K562 (cell line): ENCODE measurements around the gene NR2F2. TPM values are rescaled to one million over a fixed set of nuclear protein-coding genes. Genes with fewer than 3 reads are reported as not detected.

Experiments
- ATAC-seq: fragments of 200-7000 bp; cut with Tn5 transposase; 3 replicates; pipeline ENCODE4 v1.9.1; 2020; ENCODE audit warnings: moderate library complexity
- BruUV-seq: library from RNA; stranded (reverse); fragments of 400-500 nt; replicated peaks from 2 replicates; lab custom pipeline; 2021; lab: Mats Ljungman, UMichigan
- CTCF ChIA-PET: fragments of 300-600 bp; formaldehyde crosslinking; extraction: SDS; loops from one replicate; lab custom pipeline; 2021; ENCODE audit warnings: low intra/inter-chr PET ratio; lab: Yijun Ruan, JAX
- POLR2A ChIA-PET: fragments of 300-600, 350-650 bp; sonication (Branson Sonifier 250); formaldehyde crosslinking; extraction: SDS; loops from one replicate; lab custom pipeline; 2021; ENCODE audit warnings: antibody characterized with exemption, inconsistent platforms; lab: Yijun Ruan, JAX
- DNase-seq, 4 experiments: peaks; one replicate each; pipeline versions ENCODE4 v3.0.0 to v3.0.0-alpha.2; 2011 to 2018; ENCODE audit warnings: low spot score in 3 of 4, mixed read lengths in 3 of 4; ENCODE audit errors: extremely low read depth in 1 of 4
- FAIRE-seq: peaks from 2 replicates; lab custom pipeline; 2011; peaks lifted over from hg19 to GRCh38; lab: Jason Lieb, UNC
- H2AFZ ChIP-seq: 2 replicates; pipeline ENCODE4 v1.6.0; 2011; ENCODE audit warnings: low read depth, low read length, control low read depth, inconsistent platforms
- H3K27ac ChIP-seq: fragments of 200-600 bp; 3 replicates; pipeline ENCODE4 v1.8.0; 2011; ENCODE audit warnings: low read depth, mild to moderate bottlenecking, control low read depth, inconsistent platforms, low read length, moderate library complexity, mixed read lengths; ENCODE audit errors: extremely low read depth
- H3K27me3 ChIP-seq, 2 experiments: fragments of 300-600 bp in 1 of 2; 2 replicates in 1 of 2; 3 replicates in 1 of 2; pipeline versions ENCODE4 v1.6.0 to v1.8.0; 2011; ENCODE audit warnings: inconsistent platforms in 2 of 2, low read length in 2 of 2, mild to moderate bottlenecking in 1 of 2, mixed read lengths in 1 of 2, moderate library complexity in 1 of 2; ENCODE audit not compliant: control insufficient read depth in 2 of 2, insufficient read depth in 2 of 2
- H3K36me3 ChIP-seq: fragments of 300-600 bp; 3 replicates; pipeline ENCODE4 v1.8.0; 2011; ENCODE audit warnings: mild to moderate bottlenecking, low read length, inconsistent platforms; ENCODE audit not compliant: control insufficient read depth, insufficient read depth
- H3K4me1 ChIP-seq, 2 experiments: fragments of 200-600 bp in 1 of 2; replicated peaks in 1 of 2; 2 replicates in 1 of 2; 3 replicates in 1 of 2; pipeline versions ENCODE4 v1.5.1 to v1.8.0; 2011; ENCODE audit warnings: inconsistent platforms in 2 of 2, low read length in 2 of 2, mild to moderate bottlenecking in 1 of 2, mixed read lengths in 1 of 2, moderate library complexity in 1 of 2; ENCODE audit not compliant: control insufficient read depth in 2 of 2, insufficient read depth in 2 of 2
- H3K4me2 ChIP-seq: 2 replicates; pipeline ENCODE4 v1.6.1; 2011; ENCODE audit warnings: low read length, control low read depth, inconsistent platforms, mixed read lengths; ENCODE audit not compliant: insufficient read depth
- H3K4me3 ChIP-seq: fragments of 200-600 bp; sonication (generic), shearing (Covaris generic); 2 replicates; pipeline ENCODE4 v1.5.1; 2016; ENCODE audit warnings: control low read depth, inconsistent platforms
- H3K79me2 ChIP-seq: fragments of 200-600 bp; 3 replicates; pipeline ENCODE4 v1.8.0; 2011; ENCODE audit warnings: low read length, inconsistent platforms; ENCODE audit not compliant: control insufficient read depth, insufficient read depth
- H3K9ac ChIP-seq, 2 experiments: 2 replicates each; pipeline versions ENCODE4 v1.6.0 to v1.6.1; 2011; ENCODE audit warnings: low read depth in 2 of 2, low read length in 2 of 2, control low read depth in 1 of 2, inconsistent platforms in 1 of 2, mild to moderate bottlenecking in 1 of 2, mixed read lengths in 1 of 2; ENCODE audit not compliant: insufficient read depth in 1 of 2
- H3K9me1 ChIP-seq: one replicate; pipeline ENCODE4 v1.6.0; 2011; ENCODE audit warnings: inconsistent platforms, mild to moderate bottlenecking, low read length, moderate library complexity; ENCODE audit not compliant: control insufficient read depth, insufficient read depth
- H3K9me3 ChIP-seq: replicated peaks from 2 replicates; pipeline ENCODE4 v1.5.1; 2011; ENCODE audit warnings: low read depth, low read length, inconsistent platforms; ENCODE audit not compliant: control insufficient read depth, insufficient read depth
- H4K20me1 ChIP-seq: replicated peaks from 2 replicates; pipeline ENCODE4 v1.6.1; 2011; ENCODE audit warnings: low read length, inconsistent platforms, mixed read lengths; ENCODE audit not compliant: control insufficient read depth, insufficient read depth
- ADNP ChIP-seq: fragments of 200-800 bp; sonication (Bioruptor generic); IDR thresholded peaks from 2 replicates; pipeline ENCODE4 v1.6.1; 2016; ENCODE audit warnings: missing genetic modification characterization, missing compliant biosample characterization
- ARID1B ChIP-seq: fragments of 450-650 bp; IDR thresholded peaks from 2 replicates; pipeline ENCODE4 v1.6.1; 2016; ENCODE audit warnings: antibody characterized with exemption, mild to moderate bottlenecking, inconsistent platforms
- BACH1 ChIP-seq: fragments of 200-800 bp; sonication (Bioruptor generic); IDR thresholded peaks from 2 replicates; pipeline ENCODE4 v1.6.1; 2016; ENCODE audit warnings: missing genetic modification characterization, missing compliant biosample characterization
- CEBPG ChIP-seq, 3 experiments: fragments of 200-800 bp in 1 of 3; sonication (Bioruptor generic) in 1 of 3; sonication (generic) in 1 of 3; formaldehyde crosslinking in 1 of 3; IDR thresholded peaks in 2 of 3; conservative IDR thresholded peaks in 1 of 3; 2 replicates each; pipeline versions ENCODE4 v1.6.1 to v1.8.0; 2016 to 2022; ENCODE audit warnings: missing compliant biosample characterization in 2 of 3, missing genetic modification characterization in 2 of 3, mild to moderate bottlenecking in 1 of 3, missing genetic modification reagents in 1 of 3
- EP400 ChIP-seq: fragments of 450-650 bp; IDR thresholded peaks from 2 replicates; pipeline ENCODE4 v1.6.1; 2017; ENCODE audit warnings: antibody characterized with exemption, mild to moderate bottlenecking, moderate library complexity
- HDAC1 ChIP-seq, 2 experiments: fragments of 450-650 bp; IDR thresholded peaks; 2 replicates each; pipeline ENCODE4 v1.6.1; 2016 to 2017; ENCODE audit warnings: inconsistent platforms in 1 of 2, mild to moderate bottlenecking in 1 of 2, moderate library complexity in 1 of 2
- HES1 ChIP-seq: fragments of 450-650 bp; IDR thresholded peaks from 2 replicates; pipeline ENCODE4 v1.6.1; 2016; ENCODE audit warnings: low read depth, mild to moderate bottlenecking, moderate library complexity
- MTA1 ChIP-seq: fragments of 450-650 bp; IDR thresholded peaks from 2 replicates; pipeline ENCODE4 v1.6.1; 2017; ENCODE audit warnings: borderline replicate concordance
- NFATC3 ChIP-seq: fragments of 450-650 bp; IDR thresholded peaks from 2 replicates; pipeline ENCODE4 v1.6.1; 2017; ENCODE audit warnings: mild to moderate bottlenecking
- PHB ChIP-seq: fragments of 250-450 bp; sonication (Bioruptor Pico); IDR thresholded peaks from 2 replicates; pipeline ENCODE4 v1.5.0; 2021
- SMARCE1 ChIP-seq: fragments of 450-650 bp; IDR thresholded peaks from 2 replicates; pipeline ENCODE4 v1.7.1; 2016; ENCODE audit warnings: mild to moderate bottlenecking
- SOX6 ChIP-seq: fragments of 450-650 bp; IDR thresholded peaks from 2 replicates; pipeline ENCODE4 v1.6.1; 2014; ENCODE audit warnings: mild to moderate bottlenecking
- TCF7L2 ChIP-seq: fragments of 150-350 bp; IDR thresholded peaks from 2 replicates; pipeline ENCODE4 v1.6.1; 2016; ENCODE audit warnings: low read depth, mild to moderate bottlenecking, low read length, moderate library complexity
- ZNF511 ChIP-seq: sonication (generic); formaldehyde crosslinking; IDR thresholded peaks from 2 replicates; pipeline ENCODE4 v1.8.0; 2022; ENCODE audit warnings: mild to moderate bottlenecking, missing genetic modification reagents
- ZNF583 ChIP-seq: fragments of 250-450 bp; sonication (Bioruptor Pico); IDR thresholded peaks from 2 replicates; pipeline ENCODE4 v1.4.0; 2020
- ZNF644 ChIP-seq: fragments of 200-800 bp; sonication (Bioruptor generic); IDR thresholded peaks from 2 replicates; pipeline ENCODE4 v1.6.1; 2016; ENCODE audit warnings: low read depth, missing genetic modification characterization, missing compliant biosample characterization
- WGBS: fragments of 100-300 bp; shearing (Covaris generic); methylation state at CpG from one replicate; pipeline ENCODE4 v1.1.6; 2016; ENCODE audit warnings: low coverage, mixed read lengths; ENCODE audit not compliant: insufficient coverage; ENCODE audit errors: missing lambda C conversion rate; 5-methylcytosine and 5-hydroxymethylcytosine counted together
- in situ Hi-C: fragments of 300-500 bp; cut with MboI; formaldehyde crosslinking; loops from 4 replicates; pipeline ENCODE4 v1.15.0; 2018; ENCODE audit warnings: inconsistent platforms, mixed read lengths
- intact Hi-C: fragments of 100-400 bp; cut with micrococcal nuclease; formaldehyde crosslinking; loops from 2 replicates; pipeline ENCODE4 v1.14.2; 2022
- polyA plus RNA-seq, 8 experiments: library from polyadenylated mRNA; depleted of rRNA in 4 of 8; stranded (reverse) in 5 of 8; unstranded in 3 of 8; fragments of >200 nt; fragmentation: Nextera tagmentation in 2 of 8; fragmentation: Illumina TruSeq in 1 of 8; extraction: Ambion mirVana in 2 of 8; extraction: Trizol in 1 of 8; gene quantifications; 2 replicates each; pipeline versions ENCODE4 v1.2.1 to v1.2.3, GENCODE V29; 2011 to 2014; ENCODE audit warnings: inconsistent platforms in 1 of 8, missing spikeins in 1 of 8
- total RNA-seq, 7 experiments: library from RNA; depleted of rRNA in 6 of 7; stranded (reverse); fragments of >200 nt in 6 of 7; fragmentation: Illumina TruSeq in 2 of 7; extraction: Trizol in 2 of 7; gene quantifications; 2 replicates each; pipeline versions ENCODE4 v1.2.1 to v1.2.3, GENCODE V29; 2011 to 2021; ENCODE audit warnings: low replicate concordance in 1 of 7
- TF ChIP-seq, protein P1 (sequence below): fragments of 250-450 bp; sonication (Bioruptor Pico); IDR thresholded peaks from 2 replicates; pipeline ENCODE4 v1.4.0; 2020; ENCODE audit warnings: mild to moderate bottlenecking, moderate library complexity

NR2F2 gene
- total and polyA plus RNA-seq, 9 of the 15 experiments (the other 6 are each of a cell fraction or from before 2014, with no cell fraction given), result 6.0 to 51.8 (median 11.1) TPM

- TF ChIP-seq ZNF511, result no peak
- no peak for TF ChIP-seq ZNF644 (tag)
- TF ChIP-seq BACH1 (tag), result no peak
- TF ChIP-seq MTA1, result peak; percentile 17; the same call in 1 of the 2 replicates
- TF ChIP-seq EP400, result peak; percentile 9; the same call in 1 of the 2 replicates
- 0 out of 4 replicates have a peak, but pooled peaks of 1 of the 2 experiments have one; percentile 35 for TF ChIP-seq HDAC1 (IDR thresholded peaks at IDR 0.05)
- TF ChIP-seq SMARCE1, result no peak
These were observed 24.4 kb downstream of the NR2F2 start (continued) for GRCh38 chr15:96354731-96355567.

DNA sequence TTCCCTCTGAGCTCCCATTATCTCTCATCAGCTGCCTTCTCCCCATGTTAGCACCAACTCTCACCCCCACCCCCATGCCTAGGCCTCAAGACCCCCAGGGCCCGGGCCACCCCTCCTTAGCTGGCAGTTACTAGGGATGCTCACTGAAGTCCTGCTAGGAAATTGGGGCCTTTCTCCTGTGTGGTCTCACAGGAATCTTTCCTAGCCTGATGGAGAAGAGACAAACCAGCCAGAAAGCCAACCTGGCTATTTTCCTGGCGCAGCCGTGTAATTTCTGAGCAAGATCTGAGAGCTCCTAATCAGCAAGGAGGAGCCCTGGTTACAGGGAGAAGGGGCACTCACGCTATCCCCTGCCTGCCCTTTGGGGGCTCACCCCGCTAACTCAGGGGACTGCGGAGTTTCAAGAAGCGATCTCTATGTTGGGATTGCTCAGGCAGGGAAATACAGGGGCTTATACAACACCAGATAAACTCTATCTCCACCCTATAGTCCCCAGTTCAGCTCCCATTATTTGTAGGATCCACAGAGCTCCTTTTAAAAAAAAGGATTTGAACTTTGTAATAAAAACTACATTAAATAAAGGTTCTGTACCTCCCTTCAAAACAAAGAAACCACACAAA lies 25.2 kb downstream of the NR2F2 start:
- ATAC-seq (no peak), DNase-seq (no peak), FAIRE-seq (no peak)
- H3K4me3 ChIP-seq, result no peak overlapping the region
- H3K4me1 ChIP-seq, result peaks cover 15 to 43% of the 10 kb centered on the region in 2 experiments
- no peaks in the 10 kb centered on the region for H4K20me1 ChIP-seq
- ChIA-PET CTCF (no interaction called here), POLR2A (interaction anchor here (0.8 kb wide), 1 partner anchor 273 kb away, joined by 3 read pairs; no protein-coding TSS in a partner anchor)
- H3K36me3 ChIP-seq, result peaks cover 3% of the 10 kb centered on the region; the same call in 1 of the 3 replicates
- peaks cover 3% of the 10 kb centered on the region; the same call in 1 of the 3 replicates for H3K79me2 ChIP-seq
- H3K27ac ChIP-seq, result 0 out of 3 replicates have a peak overlapping the region, but pooled peaks have one; percentile 73
- WGBS, result 76% methylated on average over 7 of the region's 7 CpGs
- H3K9me1 ChIP-seq, result no peaks in the 10 kb centered on the region
- H2AFZ ChIP-seq, result peak overlapping the region; percentile 91
- TF ChIP-seq TCF7L2 (no peak), CEBPG (CRISPR knock-in tag; IDR thresholded peaks at IDR 0.05) (no peak), CEBPG (tag; conservative IDR thresholded peaks at IDR 0.05 in 1 of 2, IDR thresholded peaks at IDR 0.05 in 1 of 2) (no peak), NFATC3 (no peak), ARID1B (no peak), ZNF583 (CRISPR knock-in tag) (no peak), HES1 (no peak), SOX6 (no peak), PHB (CRISPR knock-in tag) (no peak), ADNP (tag) (no peak)
- TF ChIP-seq, protein P1, sequence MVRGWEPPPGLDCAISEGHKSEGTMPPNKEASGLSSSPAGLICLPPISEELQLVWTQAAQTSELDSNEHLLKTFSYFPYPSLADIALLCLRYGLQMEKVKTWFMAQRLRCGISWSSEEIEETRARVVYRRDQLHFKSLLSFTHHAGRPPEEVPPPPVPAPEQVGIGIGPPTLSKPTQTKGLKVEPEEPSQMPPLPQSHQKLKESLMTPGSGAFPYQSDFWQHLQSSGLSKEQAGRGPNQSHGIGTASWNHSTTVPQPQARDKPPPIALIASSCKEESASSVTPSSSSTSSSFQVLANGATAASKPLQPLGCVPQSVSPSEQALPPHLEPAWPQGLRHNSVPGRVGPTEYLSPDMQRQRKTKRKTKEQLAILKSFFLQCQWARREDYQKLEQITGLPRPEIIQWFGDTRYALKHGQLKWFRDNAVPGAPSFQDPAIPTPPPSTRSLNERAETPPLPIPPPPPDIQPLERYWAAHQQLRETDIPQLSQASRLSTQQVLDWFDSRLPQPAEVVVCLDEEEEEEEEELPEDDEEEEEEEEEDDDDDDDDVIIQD (CRISPR knock-in tag), result no peak
- H3K4me2 ChIP-seq, result 0 out of 2 replicates have a peak overlapping the region, but pooled peaks have one; percentile 7
- H3K9me3 ChIP-seq, result peaks cover 2% of the 10 kb centered on the region; the same call in 1 of the 2 replicates
- in situ Hi-C loops (loop anchor here (10.0 kb wide), 1 partner anchor 229 kb away; no protein-coding TSS in a partner anchor), intact Hi-C loops (loop anchor here (2.0 to 5.0 kb wide), 3 partner anchors 29 to 537 kb away; no protein-coding TSS in a partner anchor)
- peak overlapping the region in 1 of 2 experiments; percentile 74; a peak in 1 of 4 replicates for H3K9ac ChIP-seq
- no peaks in the 10 kb centered on the region for H3K27me3 ChIP-seq
- no TSS peak for BruUV-seq
